Thyroid gland (tissue), 4 donors: Measurements from ENCODE around the gene MCL1. TPM values are rescaled to one million over a fixed set of nuclear protein-coding genes. Genes with fewer than 3 reads are reported as not detected.

Source experiments
- DNase-seq, 2 donors: peaks; one replicate each; pipeline ENCODE4 v3.0.0-alpha.2; 2019
- H3K27ac ChIP-seq, 3 donors: fragments of 200-600 bp; sonication (generic); 1 replicate in 2 of 3; 2 replicates in 1 of 3; pipeline ENCODE4 v1.5.1; 2016 to 2019; ENCODE audit warnings: mild to moderate bottlenecking in 1 of 3, moderate library complexity in 1 of 3
- H3K27me3 ChIP-seq: fragments of 200-600 bp; sonication (generic); one replicate; pipeline ENCODE4 v1.5.1; 2019
- H3K36me3 ChIP-seq, 2 donors: fragments of 200-600 bp; sonication (generic); one replicate each; pipeline ENCODE4 v1.5.1; 2016 to 2019
- H3K4me1 ChIP-seq, 2 donors: fragments of 200-600 bp; sonication (generic); one replicate each; pipeline ENCODE4 v1.5.1; 2017 to 2019
- H3K4me3 ChIP-seq, 3 donors: fragments of 200-600 bp; sonication (generic); replicated peaks in 1 of 3; 1 replicate in 2 of 3; 2 replicates in 1 of 3; pipeline ENCODE4 v1.5.1; 2016; ENCODE audit warnings: mild to moderate bottlenecking in 1 of 3
- H3K9me3 ChIP-seq: fragments of 200-600 bp; sonication (generic); one replicate; pipeline ENCODE4 v1.5.1; 2017
- CTCF ChIP-seq, 6 experiments: fragments of 200-600 bp in 3 of 6; fragments of 450-650 bp in 3 of 6; sonication (generic) in 3 of 6; IDR thresholded peaks; one replicate each; pipeline ENCODE4 v1.5.1; 2016 to 2019; ENCODE audit warnings: antibody characterized with exemption in 6 of 6, mild to moderate bottlenecking in 2 of 6, inconsistent platforms in 1 of 6, moderate library complexity in 1 of 6
- POLR2A ChIP-seq, 2 donors: fragments of 450-650 bp; IDR thresholded peaks; one replicate each; pipeline ENCODE4 v1.6.1; 2017; ENCODE audit warnings: antibody characterized with exemption in 2 of 2, mild to moderate bottlenecking in 2 of 2, moderate library complexity in 1 of 2
- WGBS, 2 donors: methylation state at CpG; one replicate each; pipeline ENCODE4 v1.1.5; 2017; 5-methylcytosine and 5-hydroxymethylcytosine counted together
- intact Hi-C: fragments of 100-400 bp; cut with DNase I; formaldehyde crosslinking; loops from one replicate; pipeline ENCODE4 v1.15.1; 2023
- total RNA-seq, 4 donors: library from RNA; depleted of rRNA; stranded (reverse); fragments of >200 nt; gene quantifications; one replicate each; pipeline ENCODE4 v1.2.3, GENCODE V29; 2016

MCL1 gene
- total RNA-seq, 4 donors from 2014 or later: 164 to 313 (median 203) TPM

GRCh38 chr1:150572918-150573647 is 6.3 kb downstream of the MCL1 start:
- H3K4me1 ChIP-seq: peaks cover 71 to 73% of the 10 kb centered on the region in 2 donors

GRCh38 chr1:150568594-150568966 is 10.8 kb downstream of the MCL1 start:
- intact Hi-C loops: no loop called here
- H3K36me3 ChIP-seq: peaks cover 11 to 17% of the 10 kb centered on the region in 2 donors
- DNase-seq: peak in 1 of 2 donors; percentile 35
- no peaks in the 10 kb centered on the region for H3K27me3 ChIP-seq
- TF ChIP-seq CTCF (IDR thresholded peaks at IDR 0.05): no peak
- TF ChIP-seq POLR2A (IDR thresholded peaks at IDR 0.05): no peak
- H3K27ac ChIP-seq: peak overlapping the region; percentile 99 to 100 (median 99)
- H3K4me1 ChIP-seq: peaks cover 90 to 96% of the 10 kb centered on the region in 2 donors
- H3K4me3 ChIP-seq: peak overlapping the region in 1 of 3 donors; percentile 28
- no peaks in the 10 kb centered on the region for H3K9me3 ChIP-seq

More at GRCh38 chr1:150572918-150573647, 6.3 kb downstream of the MCL1 start:
- Histone ChIP-seq H3K4me3 (peak overlapping the region in 1 of 3 donors; percentile 18), H3K27me3 (no peaks in the 10 kb centered on the region), H3K36me3 (peaks cover 42 to 55% of the 10 kb centered on the region in 2 donors), H3K27ac (peak overlapping the region; percentile 99 to 100 (median 99)), H3K9me3 (no peaks in the 10 kb centered on the region)
- intact Hi-C loops: no loop called here
- WGBS, 2 donors: 71% methylated on average over 4 of the region's 4 CpGs
- TF ChIP-seq CTCF (IDR thresholded peaks at IDR 0.05) (no peak), POLR2A (IDR thresholded peaks at IDR 0.05) (no peak)
- peak in 1 of 2 donors; percentile 2 for DNase-seq

DNA sequence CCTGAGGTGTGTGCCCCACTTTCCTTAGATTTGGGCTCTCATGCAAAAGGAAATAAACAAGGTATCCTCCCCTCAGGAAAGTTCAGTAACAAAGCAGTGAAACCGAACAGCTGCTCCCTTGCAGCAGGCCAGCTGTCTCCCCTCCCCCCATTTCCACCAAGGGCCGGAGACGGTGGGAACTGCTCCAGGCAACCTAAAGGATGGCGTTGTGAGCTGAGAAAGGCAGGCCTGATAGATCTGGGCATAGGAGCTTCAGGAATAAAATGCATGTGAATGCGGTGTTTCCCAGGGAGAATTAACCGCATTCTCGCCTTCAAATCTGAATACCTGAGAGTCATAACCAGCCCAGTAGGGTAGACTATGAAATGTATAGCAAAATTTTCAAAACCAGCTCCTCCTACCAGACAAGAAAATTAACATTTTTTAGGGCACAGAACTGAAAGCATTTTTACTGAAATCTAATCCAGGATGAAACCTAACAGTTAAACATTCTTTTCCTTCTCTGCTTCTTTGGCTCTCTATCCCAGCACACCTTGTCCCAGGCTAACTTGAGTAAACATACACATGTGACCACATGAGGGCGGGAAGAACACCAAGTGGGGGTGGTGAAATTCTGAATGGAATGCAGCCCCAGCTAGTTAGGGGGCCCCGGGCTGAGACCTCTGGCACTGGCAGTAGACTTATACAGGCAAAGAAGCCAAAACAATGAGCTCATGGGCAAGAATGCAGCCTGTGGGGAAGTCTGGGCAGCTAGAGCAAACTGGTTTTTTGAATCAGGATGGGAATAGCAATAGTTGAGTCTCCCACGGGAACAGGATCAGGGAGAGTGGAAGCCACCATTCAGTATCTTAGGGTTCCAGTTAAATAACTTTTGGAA is 11.5 kb downstream of the MCL1 start:
- intact Hi-C loops: no loop called here

GRCh38 chr1:150567341-150567716 is 12.1 kb downstream of the MCL1 start:
- Histone ChIP-seq H3K4me3 (peak overlapping the region in 1 of 3 donors; percentile 28), H3K36me3 (peaks cover 0 to 4% of the 10 kb centered on the region in 2 donors), H3K27me3 (no peaks in the 10 kb centered on the region), H3K27ac (peak overlapping the region; percentile 99 to 100 (median 99)), H3K4me1 (peaks cover 90 to 96% of the 10 kb centered on the region in 2 donors), H3K9me3 (no peaks in the 10 kb centered on the region)
- WGBS, 2 donors: 10 to 15% methylated on average over 3 of the region's 3 CpGs
- DNase-seq: peak in 1 of 2 donors; percentile 44
- intact Hi-C loops: no loop called here
- TF ChIP-seq CTCF (IDR thresholded peaks at IDR 0.05) (no peak), POLR2A (IDR thresholded peaks at IDR 0.05) (peak in 1 of 2 donors; percentile 68)

More for the DNA sequence above, 11.5 kb downstream of the MCL1 start:
- Histone ChIP-seq H3K36me3 (peaks cover 5 to 10% of the 10 kb centered on the region in 2 donors), H3K4me1 (peaks cover 90 to 96% of the 10 kb centered on the region in 2 donors), H3K27me3 (no peaks in the 10 kb centered on the region), H3K27ac (peak overlapping the region; percentile 99 to 100 (median 99)), H3K9me3 (no peaks in the 10 kb centered on the region), H3K4me3 (peak overlapping the region in 1 of 3 donors; percentile 28)
- TF ChIP-seq POLR2A (IDR thresholded peaks at IDR 0.05): peak in 1 of 2 donors; percentile 82
- no peak for TF ChIP-seq CTCF (IDR thresholded peaks at IDR 0.05)
- DNase-seq: peak; percentile 97 to 98
- WGBS, 2 donors: 4 to 6% methylated on average over 10 of the region's 10 CpGs
